Stimulated activated naive CD4-positive, alpha-beta T cell (primary cell): Measurements from ENCODE around the gene AFDN.

Experiments used
- DNase-seq, 6 experiments: peaks; one replicate each; lab custom pipeline; 2025; lab: John Stamatoyannopoulos, UW

AFDN gene

DNA sequence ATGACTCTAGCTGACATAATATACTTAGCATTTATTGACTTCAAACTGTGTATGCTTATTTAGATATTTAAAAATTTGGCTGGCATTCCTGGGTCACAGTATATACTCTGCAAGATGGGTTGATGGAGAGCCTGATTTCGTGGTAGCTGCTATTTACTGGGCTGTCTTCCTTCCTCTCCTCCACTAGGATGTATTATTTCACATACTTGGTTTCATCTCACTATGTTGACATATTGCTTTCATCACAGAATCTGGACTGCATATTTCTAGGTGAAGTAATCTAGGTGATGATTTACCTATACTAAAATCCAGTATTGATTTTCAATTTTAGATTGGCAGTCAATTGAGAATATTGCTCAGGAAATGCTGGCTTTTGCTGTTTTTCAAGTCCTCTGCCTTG, 15.7 kb downstream of the AFDN start:
- DNase-seq: no peak

DNA sequence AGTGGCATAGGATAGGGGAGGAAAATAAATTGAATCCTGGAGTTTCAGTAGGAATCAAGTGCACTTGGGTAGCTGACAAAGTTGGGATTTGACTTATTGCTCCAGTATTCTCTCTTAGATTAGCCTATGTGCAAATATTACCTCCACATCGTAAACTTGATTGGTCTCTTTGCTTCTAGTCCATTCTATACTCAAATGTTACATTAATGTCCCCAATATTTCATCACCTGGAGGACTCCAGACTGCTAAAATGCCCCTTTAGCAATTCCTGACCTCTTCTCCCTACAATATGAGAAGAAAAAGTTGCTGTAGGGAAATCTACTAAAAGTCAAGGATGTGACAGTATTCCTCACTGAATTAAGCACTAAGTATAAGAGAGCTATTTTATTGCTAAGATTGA, 16.3 kb downstream of the AFDN start:
- no peak for DNase-seq

- DNase-seq: no peak
Measured at GRCh38 chr6:167845856-167846255, 19.1 kb downstream of the AFDN start.

- DNase-seq: no peak
Measured at GRCh38 chr6:167846997-167847606, 20.4 kb downstream of the AFDN start.

DNA sequence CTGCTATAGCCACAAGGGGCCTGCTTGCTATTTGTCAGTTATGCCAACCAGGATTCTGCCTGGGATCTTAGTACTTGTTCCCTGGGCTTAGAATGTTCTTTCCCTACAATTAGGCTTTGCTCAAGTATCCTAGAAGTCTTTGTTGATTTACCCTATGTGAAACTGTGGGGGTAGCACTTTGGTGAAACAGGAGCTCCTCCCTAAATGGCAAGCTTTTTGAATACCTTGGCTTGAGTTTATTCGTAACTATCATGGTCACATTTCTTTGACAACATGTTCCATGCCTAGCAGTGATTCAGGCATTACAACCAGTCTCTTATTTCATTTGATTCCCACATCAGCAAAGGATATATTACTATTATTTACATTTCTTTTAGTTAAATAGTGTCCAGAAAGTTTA, 21.2 kb downstream of the AFDN start:
- no peak for DNase-seq

GRCh38 chr6:167848783-167849182, 22.1 kb downstream of the AFDN start:
- DNase-seq: no peak

GRCh38 chr6:167849846-167850459, 23.2 kb downstream of the AFDN start:
- DNase-seq: no peak

DNA sequence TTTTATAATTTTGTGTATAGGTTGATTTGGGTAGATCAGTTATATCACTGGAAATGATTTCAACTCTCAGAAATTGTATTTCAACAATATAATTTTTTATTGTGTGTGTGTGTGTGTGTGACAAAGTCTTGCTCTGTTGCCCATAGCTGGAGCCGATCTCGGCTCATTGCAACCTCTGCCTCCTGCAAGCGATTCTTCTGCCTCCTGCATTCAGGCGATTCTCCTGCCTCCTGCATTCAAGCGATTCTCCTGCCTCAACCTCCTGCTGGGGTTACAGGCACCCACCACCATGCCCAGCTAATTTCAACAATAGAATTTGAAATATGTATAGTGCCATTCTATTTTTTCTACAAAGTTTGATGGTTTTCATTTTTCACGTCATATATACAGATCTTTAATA, 24.1 kb downstream of the AFDN start:
- no peak for DNase-seq

GRCh38 chr6:167851370-167851952, 24.8 kb downstream of the AFDN start:
- no peak for DNase-seq

DNA sequence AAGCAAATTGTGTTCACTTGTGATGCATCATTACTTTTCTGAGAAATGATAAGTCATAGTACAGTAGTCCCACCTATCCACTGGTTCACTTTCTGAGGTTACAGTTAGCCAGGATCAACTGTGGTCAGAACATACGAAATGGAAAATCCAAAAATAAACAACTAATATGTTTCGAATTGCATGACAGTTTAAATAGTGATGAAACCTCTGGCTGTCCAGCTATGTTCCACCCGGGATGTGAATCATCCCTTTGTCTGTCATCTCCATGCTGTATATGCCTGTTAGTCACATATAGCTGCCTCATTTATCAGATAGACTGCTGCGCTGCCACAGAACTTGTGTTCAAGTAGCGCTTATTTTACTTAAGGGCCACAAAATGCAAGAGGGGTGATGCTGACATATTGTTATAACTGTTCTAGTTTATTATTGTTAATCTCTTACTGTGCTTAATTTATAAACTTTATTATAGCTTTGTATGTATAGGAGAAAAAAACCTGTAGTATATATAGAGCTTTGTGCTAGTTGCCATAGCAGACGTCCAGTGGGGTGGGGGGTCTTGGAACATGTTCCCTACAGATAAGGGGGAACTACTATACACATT, 29.2 kb downstream of the AFDN start:
- DNase-seq: no peak

GRCh38 chr6:167856474-167856873, 29.8 kb downstream of the AFDN start:
- DNase-seq: no peak

GRCh38 chr6:167856999-167857660, 30.4 kb downstream of the AFDN start:
- DNase-seq: no peak

DNA sequence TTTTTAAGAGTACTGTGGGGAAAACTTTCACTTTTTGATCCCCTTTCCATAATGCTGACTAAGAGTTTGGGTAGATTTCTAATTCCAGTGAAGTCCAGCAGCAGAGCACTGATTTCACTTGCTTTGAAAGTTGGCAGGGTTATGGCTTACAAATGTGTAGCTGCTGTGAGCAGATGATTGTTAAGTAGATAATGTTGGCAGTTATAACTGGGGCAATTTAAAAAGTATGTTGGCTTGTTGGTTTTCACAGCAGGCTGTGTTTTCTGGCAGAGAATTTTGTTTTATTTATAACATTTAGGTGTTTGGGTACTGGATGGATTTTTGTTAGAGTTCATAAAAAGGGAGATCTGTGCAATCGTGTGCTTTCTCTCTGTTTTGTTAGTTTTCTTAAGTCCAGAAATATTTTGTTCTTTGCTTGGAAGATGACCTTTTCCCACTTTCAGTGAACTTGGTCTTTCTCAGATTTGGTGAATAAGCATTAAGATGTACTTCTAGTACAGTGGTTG, 31.4 kb downstream of the AFDN start:
- no peak for DNase-seq

DNA sequence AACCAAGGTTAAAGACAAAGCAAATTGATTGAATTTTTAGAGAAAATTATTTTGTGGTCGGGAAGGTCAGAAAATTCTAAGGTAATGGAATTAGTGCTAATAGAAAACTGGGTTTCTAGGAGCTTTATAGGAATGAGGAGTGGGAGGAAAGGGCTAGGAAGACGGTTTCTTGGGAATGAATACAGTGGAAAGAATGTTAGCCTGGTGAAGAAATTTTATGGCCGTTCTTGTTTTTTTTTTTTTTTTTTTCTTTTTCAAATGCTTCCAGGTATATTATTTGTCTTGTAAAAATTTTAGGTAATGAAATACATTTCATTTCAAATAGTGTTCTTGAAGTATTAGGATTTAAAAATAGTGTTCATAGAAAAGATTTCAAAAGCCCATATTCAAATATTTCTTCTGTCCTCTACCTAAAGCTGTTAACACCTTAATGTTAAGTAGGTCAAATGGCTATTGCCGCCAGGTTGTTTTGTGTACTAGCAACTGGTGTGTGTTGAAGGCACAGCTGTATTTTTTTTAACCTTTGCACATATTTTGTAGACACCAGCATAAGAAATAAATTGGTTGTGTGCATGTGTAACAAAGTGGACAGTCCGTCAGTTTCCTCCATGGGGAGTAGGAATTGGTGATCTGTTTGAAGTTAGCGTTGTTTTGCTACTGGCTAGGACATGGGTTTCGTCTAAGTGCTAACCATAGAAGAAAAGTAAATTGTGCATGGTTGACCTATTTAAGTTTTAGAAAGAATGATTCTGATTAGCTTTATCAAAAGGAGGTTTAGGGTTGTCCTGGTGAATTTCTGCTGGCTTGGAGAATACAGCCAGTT, 32.3 kb downstream of the AFDN start:
- DNase-seq: no peak

- no peak for DNase-seq
Measured at GRCh38 chr6:167860550-167861226, 34.0 kb downstream of the AFDN start.

GRCh38 chr6:167861424-167861823, 34.7 kb downstream of the AFDN start:
- no peak for DNase-seq

DNA sequence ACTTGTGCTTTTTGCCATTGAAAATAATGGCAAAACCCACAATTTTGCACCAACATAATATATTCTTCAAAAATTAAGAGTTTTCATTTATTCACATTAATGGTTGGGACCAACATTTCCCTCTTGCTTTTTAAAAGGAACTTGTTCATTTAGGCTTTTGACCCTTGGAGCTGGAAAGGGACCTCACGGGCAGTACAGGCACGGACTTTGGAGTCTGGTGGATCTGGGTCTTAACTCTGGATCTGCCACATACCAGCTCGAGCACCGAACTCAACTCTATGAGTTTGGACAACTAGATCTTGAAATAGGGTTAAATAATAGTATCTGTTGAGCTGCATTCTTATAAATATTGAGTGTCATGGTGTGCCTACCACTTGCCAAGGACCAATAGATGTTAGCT, 37.2 kb downstream of the AFDN start:
- DNase-seq: no peak

- DNase-seq: no peak
Measured at GRCh38 chr6:167866642-167867041, 39.9 kb downstream of the AFDN start.

DNA sequence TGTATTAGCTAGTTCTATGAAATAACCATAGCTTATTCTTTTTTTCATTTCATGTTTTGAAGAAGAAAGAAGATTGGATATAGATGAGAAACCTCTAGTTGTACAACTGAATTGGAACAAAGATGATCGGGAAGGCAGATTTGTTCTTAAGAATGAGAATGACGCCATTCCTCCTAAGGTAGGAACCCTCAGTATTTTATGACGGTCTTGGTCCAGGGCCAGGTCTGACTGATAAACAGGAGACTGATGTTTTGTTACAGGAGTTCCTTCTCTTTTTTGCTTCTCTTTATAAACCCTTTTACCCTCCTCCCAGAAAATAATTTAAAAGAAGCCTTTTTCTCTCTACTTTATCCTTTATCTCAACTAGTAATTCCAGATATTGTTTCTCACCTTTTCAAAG, 43.6 kb downstream of the AFDN start:
- DNase-seq: no peak

GRCh38 chr6:167872538-167873210, 46.0 kb downstream of the AFDN start:
- DNase-seq: no peak
